KOPT-K1 (cell line): ENCODE measurements around the gene EXO1.

Source experiments
- H3K27ac ChIP-seq: fragments of 200-600 bp; sonication (generic); 2 replicates; pipeline ENCODE4 v1.5.1; 2016; ENCODE audit warnings: antibody characterized with exemption, mild to moderate bottlenecking, low read depth, low read length; ENCODE audit not compliant: poor library complexity, severe bottlenecking
- H3K36me3 ChIP-seq: fragments of 200-600 bp; sonication (generic); 2 replicates; pipeline ENCODE4 v1.5.1; 2017; ENCODE audit warnings: antibody characterized with exemption, mild to moderate bottlenecking, low read length, moderate library complexity; ENCODE audit not compliant: insufficient read depth
- H3K9me3 ChIP-seq: fragments of 200-600 bp; sonication (generic); 2 replicates; pipeline ENCODE4 v1.5.1; 2017; ENCODE audit warnings: antibody characterized with exemption, low read length, mild to moderate bottlenecking; ENCODE audit not compliant: insufficient read depth, poor library complexity, severe bottlenecking

The EXO1 gene

GRCh38 chr1:241895013-241895412 is 47.0 kb downstream of the EXO1 start:
- H3K9me3 ChIP-seq = no peaks in the 10 kb centered on the region
- no peak overlapping the region for H3K27ac ChIP-seq
- H3K36me3 ChIP-seq = peaks cover 78% of the 10 kb centered on the region

- Histone ChIP-seq H3K9me3 (no peaks in the 10 kb centered on the region), H3K27ac (no peak overlapping the region), H3K36me3 (peaks cover 70% of the 10 kb centered on the region)
Measured at GRCh38 chr1:241896670-241896962, 48.6 kb downstream of the EXO1 start.

GRCh38 chr1:241899210-241899609 is 51.2 kb downstream of the EXO1 start:
- no peak overlapping the region for H3K27ac ChIP-seq
- H3K36me3 ChIP-seq = peaks cover 50% of the 10 kb centered on the region
- no peaks in the 10 kb centered on the region for H3K9me3 ChIP-seq

GRCh38 chr1:241900381-241900780 is 52.4 kb downstream of the EXO1 start:
- H3K9me3 ChIP-seq = no peaks in the 10 kb centered on the region
- H3K27ac ChIP-seq = no peak overlapping the region

GRCh38 chr1:241902391-241903065 is 54.5 kb downstream of the EXO1 start:
- Histone ChIP-seq H3K36me3 (peaks cover 36% of the 10 kb centered on the region), H3K27ac (no peak overlapping the region), H3K9me3 (no peaks in the 10 kb centered on the region)

More at GRCh38 chr1:241900381-241900780, 52.4 kb downstream of the EXO1 start:
- H3K36me3 ChIP-seq = peaks cover 43% of the 10 kb centered on the region

GRCh38 chr1:241916196-241916595 is 68.2 kb downstream of the EXO1 start:
- H3K9me3 ChIP-seq = no peaks in the 10 kb centered on the region
- H3K36me3 ChIP-seq = no peaks in the 10 kb centered on the region
- H3K27ac ChIP-seq = no peak overlapping the region

GRCh38 chr1:241917487-241917886 is 69.5 kb downstream of the EXO1 start:
- H3K36me3 ChIP-seq = no peaks in the 10 kb centered on the region
- H3K27ac ChIP-seq = no peak overlapping the region
- no peaks in the 10 kb centered on the region for H3K9me3 ChIP-seq

GRCh38 chr1:241918879-241919278 is 70.9 kb downstream of the EXO1 start:
- Histone ChIP-seq H3K27ac (no peak overlapping the region), H3K36me3 (no peaks in the 10 kb centered on the region), H3K9me3 (no peaks in the 10 kb centered on the region)

GRCh38 chr1:241924080-241924808 is 76.2 kb downstream of the EXO1 start:
- Histone ChIP-seq H3K27ac (no peak overlapping the region), H3K9me3 (no peaks in the 10 kb centered on the region), H3K36me3 (no peaks in the 10 kb centered on the region)

GRCh38 chr1:241926141-241926540 is 78.1 kb downstream of the EXO1 start:
- no peak overlapping the region for H3K27ac ChIP-seq
- H3K36me3 ChIP-seq = no peaks in the 10 kb centered on the region
- H3K9me3 ChIP-seq = no peaks in the 10 kb centered on the region

GRCh38 chr1:241927321-241927720 is 79.3 kb downstream of the EXO1 start:
- H3K36me3 ChIP-seq = no peaks in the 10 kb centered on the region
- no peak overlapping the region for H3K27ac ChIP-seq
- no peaks in the 10 kb centered on the region for H3K9me3 ChIP-seq

GRCh38 chr1:241932845-241933244 is 84.8 kb downstream of the EXO1 start:
- H3K27ac ChIP-seq = no peak overlapping the region
- no peaks in the 10 kb centered on the region for H3K9me3 ChIP-seq
- H3K36me3 ChIP-seq = no peaks in the 10 kb centered on the region

GRCh38 chr1:241934201-241934848 is 86.3 kb downstream of the EXO1 start:
- no peak overlapping the region for H3K27ac ChIP-seq
- H3K9me3 ChIP-seq = peaks cover 14% of the 10 kb centered on the region
- H3K36me3 ChIP-seq = no peaks in the 10 kb centered on the region

- H3K27ac ChIP-seq = no peak overlapping the region
Measured at GRCh38 chr1:241934866-241935265, 86.9 kb downstream of the EXO1 start.

More at GRCh38 chr1:241934866-241935265, 86.9 kb downstream of the EXO1 start:
- Histone ChIP-seq H3K9me3 (peaks cover 14% of the 10 kb centered on the region), H3K36me3 (no peaks in the 10 kb centered on the region)
